Colonic mucosa (tissue), 4 donors: ENCODE results near the gene TANGO6. TPM values are rescaled to one million over a fixed set of nuclear protein-coding genes. Genes with fewer than 3 reads are reported as not detected.

ENCODE experiments used
- DNase-seq: peaks from one replicate; pipeline ENCODE4 v3.0.0-alpha.2; 2020
- H3K27ac ChIP-seq: fragments of 200-600 bp; one replicate; pipeline ENCODE4 v1.8.0; 2021
- H3K27me3 ChIP-seq: fragments of 200-600 bp; one replicate; pipeline ENCODE4 v1.8.0; 2021
- H3K36me3 ChIP-seq: fragments of 200-600 bp; one replicate; pipeline ENCODE4 v1.8.0; 2021
- H3K4me1 ChIP-seq: fragments of 200-600 bp; one replicate; pipeline ENCODE4 v1.8.0; 2021; ENCODE audit warnings: mild to moderate bottlenecking
- H3K4me3 ChIP-seq: fragments of 200-600 bp; one replicate; pipeline ENCODE4 v1.8.0; 2021
- H3K9ac ChIP-seq, 2 donors: one replicate each; pipeline ENCODE4 v1.7.0; 2013; ENCODE audit warnings: control low read depth in 2 of 2, low read depth in 2 of 2, low read length in 2 of 2
- H3K9me3 ChIP-seq: fragments of 200-600 bp; one replicate; pipeline ENCODE4 v1.8.0; 2021
- intact Hi-C: fragments of 100-400 bp; cut with DNase I; formaldehyde crosslinking; loops from one replicate; pipeline ENCODE4 v1.14.1; 2022
- total RNA-seq, 2 donors: library from RNA; stranded (reverse); fragmentation: NEBNext Ultra II Directional in 1 of 2; extraction: Animal tissue kit (Norgen Biotek cat#: 25700) in 1 of 2; gene quantifications; one replicate each; pipeline ENCODE4 v1.2.1, GENCODE V29; 2021
- TF ChIP-seq, protein P1 (sequence below): fragments of 200-600 bp; IDR thresholded peaks from one replicate; pipeline ENCODE4 v1.8.0; 2022; ENCODE audit warnings: antibody characterized with exemption, mild to moderate bottlenecking
- donor health status: healthy.
- donor health status: DM: no; HTN: no; CAD: no.
- donor health status: DM: no; HTN: no; CAD: no.

Gene TANGO6
- total RNA-seq, 2 donors from 2014 or later, result 6.6 to 10.1 TPM

DNA sequence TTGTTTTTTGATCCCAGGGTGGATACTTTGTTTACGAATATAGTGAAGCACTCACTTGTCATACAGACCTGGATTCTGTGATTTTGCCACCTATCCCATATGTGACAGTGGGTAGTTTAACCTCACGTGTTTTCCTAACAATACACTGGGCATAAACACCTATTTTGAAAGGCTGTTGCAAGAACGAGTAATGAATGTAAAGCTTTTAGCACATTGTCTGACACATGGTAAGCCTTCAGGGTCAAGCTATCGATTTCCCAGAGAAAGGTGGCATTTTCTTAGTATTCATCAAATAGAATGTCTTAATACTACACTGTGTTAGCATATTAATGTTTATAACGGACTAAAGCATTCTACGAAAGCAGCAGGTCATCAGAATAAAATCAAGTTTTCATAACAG, 287.1 kb downstream of the TANGO6 start:
- TF ChIP-seq, protein P1, sequence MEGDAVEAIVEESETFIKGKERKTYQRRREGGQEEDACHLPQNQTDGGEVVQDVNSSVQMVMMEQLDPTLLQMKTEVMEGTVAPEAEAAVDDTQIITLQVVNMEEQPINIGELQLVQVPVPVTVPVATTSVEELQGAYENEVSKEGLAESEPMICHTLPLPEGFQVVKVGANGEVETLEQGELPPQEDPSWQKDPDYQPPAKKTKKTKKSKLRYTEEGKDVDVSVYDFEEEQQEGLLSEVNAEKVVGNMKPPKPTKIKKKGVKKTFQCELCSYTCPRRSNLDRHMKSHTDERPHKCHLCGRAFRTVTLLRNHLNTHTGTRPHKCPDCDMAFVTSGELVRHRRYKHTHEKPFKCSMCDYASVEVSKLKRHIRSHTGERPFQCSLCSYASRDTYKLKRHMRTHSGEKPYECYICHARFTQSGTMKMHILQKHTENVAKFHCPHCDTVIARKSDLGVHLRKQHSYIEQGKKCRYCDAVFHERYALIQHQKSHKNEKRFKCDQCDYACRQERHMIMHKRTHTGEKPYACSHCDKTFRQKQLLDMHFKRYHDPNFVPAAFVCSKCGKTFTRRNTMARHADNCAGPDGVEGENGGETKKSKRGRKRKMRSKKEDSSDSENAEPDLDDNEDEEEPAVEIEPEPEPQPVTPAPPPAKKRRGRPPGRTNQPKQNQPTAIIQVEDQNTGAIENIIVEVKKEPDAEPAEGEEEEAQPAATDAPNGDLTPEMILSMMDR, result no peak
- Histone ChIP-seq H3K27ac (no peak overlapping the region), H3K9me3 (no peaks in the 10 kb centered on the region), H3K4me3 (no peak overlapping the region), H3K36me3 (no peaks in the 10 kb centered on the region), H3K27me3 (no peaks in the 10 kb centered on the region), H3K4me1 (peaks cover 3% of the 10 kb centered on the region), H3K9ac (no peak overlapping the region)
- no peak for DNase-seq
- intact Hi-C loops, result no loop called here

DNA sequence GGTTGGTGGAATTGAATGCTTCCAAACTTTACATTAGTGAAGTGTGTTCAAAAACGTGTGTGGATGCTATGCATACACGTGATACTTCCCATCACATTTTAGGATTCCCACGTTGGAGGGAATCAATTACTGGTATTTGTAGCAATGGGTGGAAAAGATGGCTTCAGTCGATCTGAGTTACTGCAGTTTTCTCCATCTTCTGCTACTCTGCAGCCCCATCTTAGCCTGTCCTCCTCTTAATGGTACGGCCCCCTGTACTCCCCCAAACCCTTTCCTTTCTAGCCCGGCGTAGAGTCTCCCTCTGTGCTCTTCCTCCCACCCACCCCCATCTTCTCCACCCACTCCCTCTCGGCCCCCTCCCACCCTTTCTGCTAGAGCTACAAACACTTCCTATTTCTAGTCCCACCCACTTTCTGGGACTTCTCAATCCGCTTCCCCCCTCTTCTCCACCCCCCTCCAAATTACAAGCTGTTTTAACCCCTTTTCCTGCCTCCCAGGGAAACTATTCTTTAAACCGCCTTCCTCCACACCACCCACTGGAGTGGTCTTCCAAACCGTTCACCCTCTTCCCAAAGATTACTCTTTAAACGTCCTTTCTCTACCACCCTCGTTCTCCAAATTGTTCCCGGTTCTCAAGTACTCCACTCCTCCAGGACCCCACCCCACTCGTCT, 288.0 kb downstream of the TANGO6 start:
- H3K4me1 ChIP-seq, result peaks cover 3% of the 10 kb centered on the region
- peak overlapping the region; percentile 82 for H3K27ac ChIP-seq
- H3K9ac ChIP-seq, result peak overlapping the region; percentile 93 to 96
- H3K27me3 ChIP-seq, result no peaks in the 10 kb centered on the region
- TF ChIP-seq, protein P1, result no peak
- peak; percentile 28 for DNase-seq
- intact Hi-C loops, result no loop called here
- no peaks in the 10 kb centered on the region for H3K36me3 ChIP-seq
- peak overlapping the region; percentile 85 for H3K4me3 ChIP-seq
- no peaks in the 10 kb centered on the region for H3K9me3 ChIP-seq

DNA sequence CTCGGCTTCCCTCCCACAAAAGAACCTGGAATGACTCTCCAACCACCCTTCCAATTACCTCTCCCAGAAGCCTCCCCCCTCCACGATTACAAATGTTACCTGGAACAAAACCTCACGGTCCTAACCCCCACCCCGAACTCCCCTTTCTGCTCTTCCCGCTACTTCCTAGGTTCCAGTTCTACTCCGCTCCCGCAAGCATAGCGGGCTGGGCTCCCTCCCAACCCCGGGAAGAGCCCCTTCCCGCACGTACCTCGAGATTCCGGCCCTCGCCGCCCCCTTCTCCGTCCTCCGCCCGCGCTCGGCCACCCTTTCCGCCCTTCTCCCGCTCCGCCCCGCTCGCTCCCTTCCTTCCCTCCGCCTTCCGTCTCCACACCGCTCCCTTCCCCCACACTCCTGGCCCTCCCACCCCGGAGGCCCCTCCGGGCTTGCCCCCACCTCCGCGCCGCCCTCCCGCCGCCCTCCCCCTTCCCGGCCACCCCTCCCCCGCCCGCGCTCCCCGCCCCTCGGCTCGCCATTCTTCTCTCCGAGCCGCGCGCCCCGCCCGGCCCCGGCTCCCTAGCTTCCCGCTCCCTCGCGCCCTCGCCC, 288.6 kb downstream of the TANGO6 start:
- H3K9me3 ChIP-seq, result no peaks in the 10 kb centered on the region
- TF ChIP-seq, protein P1, result no peak
- no peaks in the 10 kb centered on the region for H3K36me3 ChIP-seq
- H3K9ac ChIP-seq, result peak overlapping the region; percentile 93 to 96
- intact Hi-C loops, result no loop called here
- H3K4me3 ChIP-seq, result peak overlapping the region; percentile 85
- H3K4me1 ChIP-seq, result peaks cover 3% of the 10 kb centered on the region
- H3K27ac ChIP-seq, result peak overlapping the region; percentile 82
- no peaks in the 10 kb centered on the region for H3K27me3 ChIP-seq
- DNase-seq, result peak; percentile 80

DNA sequence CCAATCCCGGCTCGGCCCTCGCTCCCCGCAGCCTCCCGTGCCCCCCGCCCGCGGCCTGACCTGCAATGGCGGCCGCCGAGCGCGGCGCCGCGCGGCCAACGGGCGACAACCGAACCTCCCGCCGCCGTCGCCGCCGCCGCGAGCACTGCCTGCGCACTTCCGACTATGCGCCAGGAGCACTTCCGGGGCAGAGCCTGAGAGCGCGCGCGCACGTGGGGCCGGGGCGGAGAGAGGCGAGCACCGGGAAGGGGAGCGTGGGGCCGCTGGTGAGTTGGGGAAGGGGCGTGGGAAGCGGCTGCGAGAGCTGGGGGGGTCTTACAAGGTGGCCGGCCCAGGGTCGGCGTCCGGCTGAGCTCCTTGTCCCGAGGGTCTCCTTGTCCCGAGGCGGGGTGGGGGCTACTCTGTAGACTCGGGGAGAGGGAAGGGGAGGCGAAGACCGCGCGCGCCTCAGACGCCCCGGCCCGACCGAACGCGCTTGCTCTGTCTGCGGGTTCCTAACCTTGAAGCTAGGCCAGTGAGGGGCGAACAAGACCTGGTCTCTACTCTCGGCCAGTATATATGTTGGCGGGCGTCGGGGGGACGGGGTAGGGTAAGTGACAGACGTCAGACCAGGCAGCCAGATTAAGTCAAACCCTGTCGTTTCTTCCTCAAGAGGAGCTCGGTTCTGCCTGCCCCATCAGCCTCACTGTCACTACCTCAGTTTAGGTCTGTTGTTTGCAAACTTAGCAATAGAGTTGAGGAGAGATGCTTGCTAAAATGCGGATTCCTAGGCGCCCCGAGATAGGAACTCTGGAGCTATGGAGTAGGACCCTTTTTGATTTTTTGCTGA, 289.3 kb downstream of the TANGO6 start, which contains the start of the genes CHTF8 and UTP4:
TSS of gene CHTF8 (minus strand) at position 165 of the 829 bp plus-strand sequence. CDS start 11,130 bp downstream, outside the sequence.
TSS of gene UTP4 (plus strand) at position 226 of the 829 bp plus-strand sequence. CDS start 811 bp downstream, outside the sequence.
- H3K36me3 ChIP-seq, result no peaks in the 10 kb centered on the region
- H3K9me3 ChIP-seq, result no peaks in the 10 kb centered on the region
- no peaks in the 10 kb centered on the region for H3K27me3 ChIP-seq
- TF ChIP-seq, protein P1, result no peak
- peak within 1 kb of the TSS; percentile 82 for H3K27ac ChIP-seq
- peak within 1 kb of the TSS; percentile 85 for H3K4me3 ChIP-seq
- peak within 1 kb of the TSS; percentile 93 to 96 for H3K9ac ChIP-seq
- DNase-seq, result peak; percentile 89
- intact Hi-C loops, result no loop called here
- H3K4me1 ChIP-seq, result peaks cover 3% of the 10 kb centered on the region

DNA sequence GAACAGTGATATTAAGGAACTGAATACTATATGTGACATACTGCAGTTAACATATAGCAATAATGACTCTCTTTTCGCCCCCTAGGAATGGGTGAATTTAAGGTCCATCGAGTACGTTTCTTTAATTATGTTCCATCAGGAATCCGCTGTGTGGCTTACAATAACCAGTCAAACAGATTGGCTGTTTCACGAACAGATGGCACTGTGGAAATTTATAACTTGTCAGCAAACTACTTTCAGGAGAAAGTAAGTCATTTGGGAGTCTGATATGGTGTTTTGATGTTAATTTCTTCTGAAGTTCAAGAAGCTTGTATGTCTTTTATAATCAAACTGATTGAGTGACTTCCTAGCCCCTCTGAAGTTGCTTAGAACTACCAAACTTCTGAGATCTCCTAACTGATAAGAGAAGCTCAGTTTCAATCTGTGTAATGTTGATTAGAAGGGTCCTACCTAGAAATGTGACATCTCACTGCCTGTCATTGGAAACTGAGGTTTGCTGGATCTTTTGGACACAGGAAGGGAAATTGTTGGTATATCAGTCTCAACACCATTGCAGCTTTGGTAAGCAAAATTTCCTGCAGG, 290.1 kb downstream of the TANGO6 start:
- DNase-seq, result no peak
- Histone ChIP-seq H3K36me3 (no peaks in the 10 kb centered on the region), H3K4me3 (peak overlapping the region; percentile 85), H3K4me1 (peaks cover 3% of the 10 kb centered on the region), H3K27me3 (no peaks in the 10 kb centered on the region), H3K9me3 (no peaks in the 10 kb centered on the region), H3K9ac (peak overlapping the region; percentile 79 to 86), H3K27ac (peak overlapping the region; percentile 82)
- TF ChIP-seq, protein P1, result no peak
- intact Hi-C loops, result no loop called here
